GM10847 (cell line): Measurements from ENCODE around the gene ZCCHC7.

ENCODE experiments used
- POLR2A ChIP-seq: IDR thresholded peaks from 2 replicates; pipeline ENCODE4 v1.6.1; 2011; ENCODE audit not compliant: insufficient read length; ENCODE audit errors: extremely low read depth

The ZCCHC7 gene

DNA sequence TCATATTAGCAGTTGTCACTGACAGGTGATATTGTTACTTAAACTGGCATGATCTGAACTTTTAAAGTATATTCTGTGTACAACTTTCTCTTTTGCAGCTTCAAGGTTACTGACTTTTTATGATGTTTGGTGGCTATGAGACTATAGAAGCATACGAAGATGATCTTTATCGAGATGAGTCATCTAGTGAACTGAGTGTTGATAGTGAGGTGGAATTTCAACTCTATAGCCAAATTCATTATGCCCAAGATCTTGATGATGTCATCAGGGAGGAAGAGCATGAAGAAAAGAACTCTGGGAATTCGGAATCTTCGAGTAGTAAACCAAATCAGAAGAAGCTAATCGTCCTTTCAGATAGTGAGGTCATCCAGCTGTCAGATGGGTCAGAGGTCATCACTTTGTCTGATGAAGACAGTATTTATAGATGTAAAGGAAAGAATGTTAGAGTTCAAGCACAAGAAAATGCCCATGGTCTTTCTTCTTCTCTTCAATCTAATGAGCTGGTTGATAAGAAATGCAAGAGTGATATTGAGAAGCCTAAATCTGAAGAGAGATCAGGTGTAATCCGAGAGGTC lies 5.9 kb downstream of the ZCCHC7 start:
- TF ChIP-seq POLR2A: no peak

DNA sequence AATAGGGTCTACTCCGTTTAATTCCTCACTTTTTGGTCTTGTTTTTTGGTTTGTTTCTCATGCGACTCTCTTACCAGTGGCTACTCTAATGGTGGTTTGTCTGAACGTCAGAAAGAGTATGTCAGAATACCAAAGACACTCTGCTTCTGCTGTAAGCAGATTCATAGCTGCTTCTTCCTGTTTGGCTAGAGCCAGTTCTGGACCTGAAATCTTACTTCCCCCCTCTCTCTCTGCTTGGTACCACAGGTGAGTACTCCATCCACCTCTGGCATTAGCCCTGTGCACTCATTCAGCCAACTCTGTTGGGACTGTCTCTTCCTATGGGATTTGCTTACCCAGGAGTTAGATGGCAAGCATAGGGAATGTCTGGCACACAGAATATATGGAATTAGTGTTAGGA lies 6.6 kb downstream of the ZCCHC7 start:
- no peak for TF ChIP-seq POLR2A

DNA sequence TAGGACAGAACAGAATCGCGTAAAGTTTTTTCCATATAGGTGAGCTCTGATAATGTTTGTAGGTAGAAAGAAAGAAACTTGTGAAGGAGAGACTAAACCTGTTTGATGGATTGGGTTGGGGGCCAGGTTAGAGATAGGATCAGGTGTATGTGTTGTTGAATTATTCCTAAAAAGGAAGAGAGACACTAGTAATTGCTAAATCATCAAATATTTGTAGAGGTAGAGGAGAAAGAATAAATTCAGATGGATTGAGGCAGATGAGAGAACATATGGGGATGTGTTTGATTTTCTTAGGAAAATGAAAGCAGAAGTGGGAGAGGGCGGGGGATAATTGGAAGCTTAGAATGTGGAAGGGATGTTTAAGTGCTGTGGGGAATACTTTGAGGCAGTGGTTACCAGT lies 7.7 kb downstream of the ZCCHC7 start:
- no peak for TF ChIP-seq POLR2A

DNA sequence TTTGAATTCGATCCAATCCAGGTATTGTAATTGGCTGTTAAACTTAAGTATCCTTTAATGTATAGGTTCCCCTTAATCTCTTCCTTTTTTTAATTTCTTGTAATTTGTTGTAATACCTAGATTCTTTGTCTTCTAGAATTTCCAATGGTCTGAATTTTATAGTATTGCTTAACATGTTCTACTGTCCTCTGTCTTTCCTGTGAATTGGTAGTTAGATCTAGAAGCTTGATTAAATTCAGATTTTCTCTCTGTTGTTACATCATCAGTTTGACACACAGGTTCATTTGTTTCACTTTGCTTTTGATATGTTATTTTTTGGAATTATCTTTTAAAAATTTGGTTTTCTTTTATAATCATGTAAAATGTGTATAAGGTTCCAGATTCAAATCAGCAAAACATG lies 13.8 kb downstream of the ZCCHC7 start:
- TF ChIP-seq POLR2A: no peak

DNA sequence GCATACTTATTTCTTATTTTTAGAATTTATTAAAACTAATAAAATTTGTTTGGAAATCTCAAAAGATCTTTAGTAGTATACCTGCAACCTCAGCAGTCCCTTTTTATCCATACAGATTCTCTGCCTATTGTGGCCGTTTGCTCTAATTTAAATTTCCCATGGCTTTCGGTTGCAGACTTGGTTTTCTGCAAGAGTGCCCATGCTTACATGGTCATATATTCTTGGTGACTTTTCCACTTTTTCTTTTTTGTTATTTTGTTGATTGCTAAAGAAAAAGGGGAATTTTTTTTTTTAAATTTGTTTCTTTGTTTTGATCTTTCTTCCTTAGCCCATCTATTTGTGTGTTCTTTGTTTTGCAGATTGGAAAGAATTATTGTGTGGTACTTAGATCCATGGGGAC lies 20.6 kb downstream of the ZCCHC7 start:
- no peak for TF ChIP-seq POLR2A

DNA sequence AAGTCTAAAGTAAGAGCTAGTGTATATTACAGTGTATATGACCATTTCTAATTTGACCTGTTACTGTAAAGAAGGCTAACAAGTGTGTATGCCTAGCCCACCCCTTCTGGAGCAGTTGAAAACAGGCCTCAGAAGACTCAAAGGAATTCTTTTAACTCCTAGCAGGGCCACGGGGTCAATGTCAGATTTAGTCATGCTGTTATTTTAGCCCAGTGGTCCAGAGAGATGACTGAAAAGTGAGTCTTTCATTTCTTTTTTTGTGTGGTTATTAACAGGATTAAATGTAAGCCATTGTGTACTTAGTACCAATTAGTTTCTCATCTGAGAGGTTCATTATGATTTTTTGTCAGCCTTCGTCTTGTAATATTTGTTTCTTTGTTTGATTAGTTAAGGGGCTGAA lies 24.4 kb downstream of the ZCCHC7 start:
- TF ChIP-seq POLR2A: no peak

DNA sequence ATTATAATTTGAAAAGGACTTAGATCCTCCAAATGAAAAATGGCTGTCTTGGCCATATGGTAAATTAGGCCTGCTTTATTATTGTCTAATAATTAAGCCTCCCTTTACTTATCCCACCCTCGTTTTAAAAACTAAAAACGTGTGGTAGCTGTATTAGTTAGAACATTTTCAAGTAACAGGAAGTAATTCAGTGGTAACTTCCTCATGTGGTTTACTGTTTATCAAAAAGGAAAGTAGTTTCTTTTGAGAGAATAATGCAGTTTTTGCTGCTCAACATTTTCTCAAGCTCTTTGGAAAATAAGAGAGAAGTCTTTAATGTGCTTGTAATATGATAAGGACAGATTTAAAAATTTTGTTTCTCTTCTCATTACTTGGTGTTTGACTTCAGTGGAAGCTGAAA lies 26.0 kb downstream of the ZCCHC7 start:
- no peak for TF ChIP-seq POLR2A

DNA sequence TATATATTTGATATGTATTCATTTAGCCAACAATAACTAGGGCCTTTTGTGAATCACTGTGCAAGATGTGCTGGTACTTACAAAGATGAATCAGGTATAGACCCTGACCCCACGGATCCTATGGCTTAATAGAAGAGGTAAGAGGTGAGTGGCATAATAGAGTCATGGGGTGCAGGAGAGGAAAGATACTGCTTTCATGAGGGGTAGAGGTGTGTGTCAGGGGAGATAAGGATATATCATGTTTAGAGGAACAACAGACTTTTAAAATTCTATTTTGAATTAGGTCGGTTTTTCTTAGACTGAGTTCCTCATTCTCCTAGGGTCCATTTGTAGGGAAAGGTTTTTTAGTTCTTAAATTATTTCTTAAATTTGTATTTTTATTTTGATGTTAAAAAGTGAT lies 27.8 kb downstream of the ZCCHC7 start:
- no peak for TF ChIP-seq POLR2A

DNA sequence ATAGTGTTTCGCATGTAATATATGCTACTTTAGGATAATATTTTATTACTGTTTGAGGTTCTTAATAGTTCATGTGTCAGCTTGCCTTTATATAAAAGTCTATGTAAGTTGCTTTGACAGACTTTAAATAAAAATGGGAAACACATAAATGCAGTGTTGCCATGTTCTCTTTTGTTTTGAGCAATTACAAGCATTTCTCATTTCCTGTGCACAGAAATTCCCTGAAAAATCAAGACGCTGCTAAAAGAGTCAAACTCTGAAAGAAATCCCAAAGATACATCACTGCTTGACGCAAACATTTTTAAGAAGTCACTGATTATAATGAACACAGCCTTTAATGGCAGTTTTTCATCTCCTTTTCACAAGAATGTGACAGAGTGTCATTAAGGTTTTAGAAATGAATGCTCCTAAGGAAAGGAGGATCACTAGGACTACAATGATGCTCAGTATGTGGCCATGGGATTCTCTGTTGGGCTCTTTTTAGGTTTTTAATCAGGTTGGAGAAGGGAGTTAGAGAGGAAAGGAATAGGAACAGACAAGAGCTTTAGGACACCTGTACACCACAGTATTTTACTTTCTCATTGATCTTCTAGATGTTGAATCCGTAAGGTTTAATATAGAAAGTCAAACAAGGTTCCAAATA lies 29.4 kb downstream of the ZCCHC7 start:
- no peak for TF ChIP-seq POLR2A

DNA sequence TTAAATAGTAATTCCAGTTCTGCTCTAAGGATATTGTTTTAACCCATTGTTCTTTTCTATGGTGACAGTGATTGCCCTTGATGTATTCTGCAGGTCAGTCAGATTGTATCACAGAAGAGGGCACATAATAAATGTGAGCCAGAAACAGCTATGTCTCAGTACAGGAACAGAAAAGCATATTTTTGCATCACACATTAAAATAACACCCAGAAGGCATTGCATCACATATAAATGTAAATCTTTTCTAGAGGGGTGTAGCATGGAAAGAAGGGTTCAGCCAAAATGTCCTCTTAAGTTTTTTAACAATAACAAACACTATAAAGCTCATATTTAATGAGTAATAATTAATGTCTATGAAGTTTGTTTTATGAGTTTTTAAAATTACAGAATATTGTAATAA lies 30.0 kb downstream of the ZCCHC7 start:
- no peak for TF ChIP-seq POLR2A

DNA sequence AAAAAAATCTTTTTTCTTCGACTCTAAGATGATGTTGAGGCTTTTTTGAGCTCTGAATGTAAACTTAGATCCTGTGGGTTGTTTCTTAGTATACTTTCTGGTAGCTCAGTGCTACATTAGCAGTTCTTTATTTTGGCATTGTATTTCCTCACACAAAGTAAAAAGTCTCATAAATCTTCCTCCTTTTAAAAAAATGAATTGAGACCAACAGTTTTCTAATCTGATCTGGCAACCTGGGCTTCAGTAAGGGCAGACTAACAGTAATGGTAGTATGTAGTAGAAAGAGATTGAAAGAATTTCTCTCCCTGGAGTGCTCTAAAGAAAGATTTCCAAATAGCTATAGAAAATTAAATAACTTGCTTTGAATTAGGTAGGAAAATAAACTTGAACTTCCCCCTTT lies 31.4 kb downstream of the ZCCHC7 start:
- no peak for TF ChIP-seq POLR2A

DNA sequence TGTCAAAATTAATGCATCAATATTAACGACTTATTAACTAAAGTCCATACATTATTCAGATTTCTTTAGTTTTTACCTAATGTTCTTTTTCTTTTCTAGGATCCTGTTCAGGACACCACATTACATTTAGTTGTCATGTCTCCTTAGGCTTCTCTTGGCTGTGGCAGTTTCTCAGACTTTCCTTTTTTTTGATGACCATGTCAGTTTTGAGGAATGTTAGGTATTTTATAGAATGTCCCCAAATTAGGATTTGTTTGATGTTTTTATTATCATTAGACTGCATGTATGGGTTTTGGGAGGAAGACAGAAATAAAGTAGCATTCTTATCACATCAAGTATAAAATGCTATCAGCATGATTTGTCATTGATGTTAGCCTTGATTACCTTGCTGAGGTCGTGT lies 32.0 kb downstream of the ZCCHC7 start:
- no peak for TF ChIP-seq POLR2A

DNA sequence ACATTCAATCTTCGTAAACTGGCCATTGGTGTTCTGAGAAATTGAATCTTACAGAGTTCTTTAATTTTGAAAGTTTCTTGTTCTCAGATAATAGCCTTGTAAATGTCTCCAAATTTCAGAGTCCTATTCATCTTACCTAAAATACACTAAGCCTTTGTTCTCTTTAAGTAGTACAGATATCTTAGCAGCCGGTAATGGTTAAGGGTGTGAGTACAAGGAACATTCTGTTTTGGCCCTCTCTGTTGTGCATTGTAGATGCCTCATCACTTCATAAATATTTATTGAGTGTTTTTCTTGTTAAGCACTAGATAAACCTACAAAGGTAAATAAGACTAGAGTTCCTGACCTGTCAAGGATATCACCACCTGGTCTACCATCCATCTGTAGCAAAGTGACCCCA lies 35.2 kb downstream of the ZCCHC7 start:
- TF ChIP-seq POLR2A: no peak

DNA sequence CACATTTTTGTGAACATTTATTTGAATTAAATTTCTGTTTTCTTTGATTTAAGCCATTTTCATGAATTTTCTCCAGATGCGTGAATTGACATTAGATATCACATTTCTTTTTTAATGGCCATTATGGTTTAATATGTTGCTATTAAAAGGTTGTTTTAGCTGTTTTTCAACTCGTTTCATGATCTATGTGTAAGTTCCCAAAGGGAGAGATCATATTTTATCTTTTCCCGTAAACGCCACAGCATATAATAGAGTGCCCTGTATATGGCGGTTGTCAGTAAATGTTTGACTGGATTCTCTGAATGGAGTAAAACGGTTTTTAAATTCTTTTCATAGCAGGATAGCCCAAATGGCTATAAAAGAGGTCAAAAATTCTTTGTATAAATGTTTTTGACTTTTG lies 35.8 kb downstream of the ZCCHC7 start:
- no peak for TF ChIP-seq POLR2A

DNA sequence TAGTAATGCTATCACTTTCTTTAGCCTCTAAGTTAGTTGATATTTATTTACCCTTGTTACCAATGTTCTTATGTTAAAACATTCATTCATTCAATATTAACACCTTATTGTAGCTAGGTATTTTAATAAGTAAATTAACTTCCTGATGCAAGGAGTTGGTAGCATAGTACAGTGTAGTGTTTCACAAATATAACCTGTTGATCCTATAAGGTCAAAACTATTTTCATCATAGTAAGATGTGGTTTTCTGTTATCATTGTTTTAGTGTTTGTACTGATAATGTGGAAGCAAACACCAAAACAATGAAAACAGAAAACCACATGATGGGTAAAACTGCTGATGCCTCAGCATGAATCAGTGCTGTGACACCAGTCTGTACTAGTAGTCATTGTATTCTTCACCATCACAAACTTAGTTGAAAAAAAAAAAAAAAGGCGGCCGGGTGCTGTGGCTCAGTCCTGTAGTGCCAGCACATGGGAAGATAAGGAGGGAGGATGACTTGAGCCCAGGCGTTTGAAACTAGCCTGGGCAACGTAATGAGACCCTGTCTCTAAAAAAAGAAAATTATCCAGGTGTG lies 36.5 kb downstream of the ZCCHC7 start:
- no peak for TF ChIP-seq POLR2A

DNA sequence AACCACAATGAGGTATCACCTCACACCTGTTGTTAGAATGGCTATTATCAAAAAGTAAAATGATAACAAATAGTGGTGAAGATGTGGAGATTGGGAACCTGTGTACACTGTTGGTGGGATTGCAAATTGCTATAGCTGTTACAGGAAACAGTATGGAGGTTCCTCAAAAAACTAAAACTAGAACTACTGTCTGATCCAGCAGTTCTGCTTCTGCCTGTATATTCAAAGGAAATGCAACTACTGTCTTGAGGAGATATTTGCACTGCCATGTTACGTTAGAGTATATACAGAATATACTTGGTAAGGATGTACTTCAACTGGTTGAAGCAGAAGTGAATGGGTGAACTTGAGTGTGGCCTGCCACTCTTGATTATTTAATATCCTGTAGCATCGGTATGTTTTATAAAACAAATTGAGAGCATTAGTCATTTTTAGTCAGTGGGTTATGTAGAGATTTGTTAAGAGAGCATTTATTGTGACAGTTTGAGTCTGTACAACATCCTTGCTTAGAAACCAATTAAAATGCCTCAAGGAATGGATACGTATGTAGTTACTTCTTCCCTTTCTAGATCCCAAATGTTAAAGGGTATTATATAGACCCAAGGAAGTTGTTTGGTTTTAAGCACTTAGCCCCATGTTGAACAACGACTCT lies 37.5 kb downstream of the ZCCHC7 start:
- TF ChIP-seq POLR2A: no peak
